GM15510 (cell line): ENCODE results near the gene RXFP3.

Experiments used
- POLR2A ChIP-seq: IDR thresholded peaks from 3 replicates; pipeline ENCODE4 v1.6.1; 2011; ENCODE audit warnings: borderline replicate concordance; ENCODE audit not compliant: insufficient read length; ENCODE audit errors: extremely low read depth

RXFP3 gene

GRCh38 chr5:33929925-33930690, 6.1 kb upstream of the RXFP3 start:
- no peak for TF ChIP-seq POLR2A

GRCh38 chr5:33931136-33931535, 5.0 kb upstream of the RXFP3 start:
- no peak for TF ChIP-seq POLR2A

GRCh38 chr5:33933723-33934169, 2.4 kb upstream of the RXFP3 start:
- TF ChIP-seq POLR2A, result no peak

GRCh38 chr5:33934176-33934575, 2.0 kb upstream of the RXFP3 start:
- TF ChIP-seq POLR2A, result no peak

GRCh38 chr5:33936004-33936380, 194 bp upstream of the RXFP3 start:
- no peak for TF ChIP-seq POLR2A

- TF ChIP-seq POLR2A, result no peak
Observed at GRCh38 chr5:33937017-33937706, 976 bp downstream of the RXFP3 start.

GRCh38 chr5:33937707-33938506, 1.7 kb downstream of the RXFP3 start:
- TF ChIP-seq POLR2A, result no peak

- no peak for TF ChIP-seq POLR2A
Observed at GRCh38 chr5:33938507-33938796, 2.3 kb downstream of the RXFP3 start.

- no peak for TF ChIP-seq POLR2A
Observed at GRCh38 chr5:33938881-33939280, 2.7 kb downstream of the RXFP3 start.

GRCh38 chr5:33939556-33940262, 3.5 kb downstream of the RXFP3 start:
- TF ChIP-seq POLR2A, result no peak

GRCh38 chr5:33941090-33941489, 4.9 kb downstream of the RXFP3 start:
- TF ChIP-seq POLR2A, result no peak

GRCh38 chr5:33944543-33945132, 8.5 kb downstream of the RXFP3 start:
- TF ChIP-seq POLR2A, result no peak

- TF ChIP-seq POLR2A, result no peak
Observed at GRCh38 chr5:33957577-33958150, 21.5 kb downstream of the RXFP3 start.

GRCh38 chr5:33958176-33958575, 22.0 kb downstream of the RXFP3 start:
- no peak for TF ChIP-seq POLR2A
